HG03139 (cell line): ENCODE results near the gene GTPBP4.

Source experiments
- ATAC-seq: cut with Tn5 transposase; IDR thresholded peaks from one replicate; pipeline ENCODE4 v1.9.1; 2021; ENCODE audit not compliant: unreplicated experiment

GTPBP4 gene

GRCh38 chr10:966466-967235 lies 21.6 kb upstream of the GTPBP4 start:
- ATAC-seq, result no peak

GRCh38 chr10:968546-969199 lies 19.6 kb upstream of the GTPBP4 start:
- no peak for ATAC-seq

GRCh38 chr10:969473-970150 lies 18.6 kb upstream of the GTPBP4 start:
- ATAC-seq, result no peak

GRCh38 chr10:970311-971149 lies 17.7 kb upstream of the GTPBP4 start:
- no peak for ATAC-seq

- no peak for ATAC-seq
Measured at GRCh38 chr10:971150-971542, 17.1 kb upstream of the GTPBP4 start.

- no peak for ATAC-seq
Measured at GRCh38 chr10:971613-972012, 16.6 kb upstream of the GTPBP4 start.

GRCh38 chr10:972763-973162 lies 15.5 kb upstream of the GTPBP4 start:
- ATAC-seq, result no peak

GRCh38 chr10:974038-974784 lies 14.0 kb upstream of the GTPBP4 start:
- ATAC-seq, result no peak

- no peak for ATAC-seq
Measured at GRCh38 chr10:974785-975074, 13.5 kb upstream of the GTPBP4 start.

- no peak for ATAC-seq
Measured at GRCh38 chr10:976316-976715, 11.9 kb upstream of the GTPBP4 start.

- ATAC-seq, result no peak
Measured at GRCh38 chr10:978826-979421, 9.3 kb upstream of the GTPBP4 start.

- ATAC-seq, result no peak
Measured at GRCh38 chr10:980468-981093, 7.7 kb upstream of the GTPBP4 start.

- ATAC-seq, result no peak
Measured at GRCh38 chr10:983401-983800, 4.8 kb upstream of the GTPBP4 start.

- no peak for ATAC-seq
Measured at GRCh38 chr10:983971-984655, 4.1 kb upstream of the GTPBP4 start.

- ATAC-seq, result no peak
Measured at GRCh38 chr10:985361-985760, 2.9 kb upstream of the GTPBP4 start.

- ATAC-seq, result no peak
Measured at GRCh38 chr10:986137-986825, 2.0 kb upstream of the GTPBP4 start.

GRCh38 chr10:986881-987619 lies 1.2 kb upstream of the GTPBP4 start:
- ATAC-seq, result no peak

- no peak for ATAC-seq
Measured at GRCh38 chr10:987620-987869, 689 bp upstream of the GTPBP4 start.
